Epithelial cell of prostate (primary cell): Measurements from ENCODE around the gene PYHIN1.
"Not testable (repeated sequence)": the region's sequence is repeated elsewhere in the genome, so short reads cannot be mapped to it uniquely, and the experiment has no call there.

Experiments
- DNase-seq: peaks from one replicate; pipeline ENCODE4 v3.0.0-alpha.2; 2011; ENCODE audit warnings: low read depth, low spot score
- H3K27ac ChIP-seq: fragments of 450-650 bp; 2 replicates; pipeline ENCODE4 v1.5.1; 2017; ENCODE audit warnings: mild to moderate bottlenecking

Gene PYHIN1

GRCh38 chr1:158976219-158976618 is 44.9 kb downstream of the PYHIN1 start:
- no peak overlapping the region for H3K27ac ChIP-seq
- no peak for DNase-seq

- DNase-seq = no peak
- H3K27ac ChIP-seq = no peak overlapping the region
These were observed 47.4 kb downstream of the PYHIN1 start for GRCh38 chr1:158978730-158979129.

- DNase-seq = no peak
- no peak overlapping the region for H3K27ac ChIP-seq
These were observed 47.9 kb downstream of the PYHIN1 start for GRCh38 chr1:158979229-158979628.

GRCh38 chr1:158983235-158983634 is 51.9 kb downstream of the PYHIN1 start:
- no peak overlapping the region for H3K27ac ChIP-seq

GRCh38 chr1:158984386-158984785 is 53.0 kb downstream of the PYHIN1 start:
- no peak overlapping the region for H3K27ac ChIP-seq
- DNase-seq = no peak

More at GRCh38 chr1:158983235-158983634, 51.9 kb downstream of the PYHIN1 start:
- DNase-seq = no peak

GRCh38 chr1:158989424-158989823 is 58.1 kb downstream of the PYHIN1 start:
- no peak overlapping the region for H3K27ac ChIP-seq
- no peak for DNase-seq

- DNase-seq = no peak
- no peak overlapping the region for H3K27ac ChIP-seq
These were observed 61.5 kb downstream of the PYHIN1 start for GRCh38 chr1:158992787-158993312.

GRCh38 chr1:158996998-158997397 is 65.6 kb downstream of the PYHIN1 start:
- DNase-seq = no peak
- H3K27ac ChIP-seq = no peak overlapping the region

GRCh38 chr1:158998037-158998780 is 66.9 kb downstream of the PYHIN1 start:
- no peak overlapping the region for H3K27ac ChIP-seq
- no peak for DNase-seq

- H3K27ac ChIP-seq = peak overlapping the region; percentile 74
- DNase-seq = no peak
These were observed 67.4 kb downstream of the PYHIN1 start for GRCh38 chr1:158998781-158999161.

- DNase-seq = no peak
- H3K27ac ChIP-seq = peak overlapping the region; percentile 74
These were observed 68.1 kb downstream of the PYHIN1 start for GRCh38 chr1:158999316-159000069.

GRCh38 chr1:159000070-159000409 is 68.7 kb downstream of the PYHIN1 start:
- peak overlapping the region; percentile 74 for H3K27ac ChIP-seq
- DNase-seq = no peak

GRCh38 chr1:159000625-159001024 is 69.3 kb downstream of the PYHIN1 start:
- peak; percentile 63 for DNase-seq

GRCh38 chr1:159005161-159005560 is 73.8 kb downstream of the PYHIN1 start:
- no peak for DNase-seq
- no peak overlapping the region for H3K27ac ChIP-seq

More at GRCh38 chr1:159000625-159001024, 69.3 kb downstream of the PYHIN1 start:
- H3K27ac ChIP-seq = peak overlapping the region; percentile 74

GRCh38 chr1:159005676-159006075 is 74.3 kb downstream of the PYHIN1 start:
- no peak for DNase-seq
- H3K27ac ChIP-seq = no peak overlapping the region

GRCh38 chr1:159006210-159006807 is 75.0 kb downstream of the PYHIN1 start:
- DNase-seq, H3K27ac ChIP-seq: not testable (repeated sequence)

- no peak for DNase-seq
- no peak overlapping the region for H3K27ac ChIP-seq
These were observed 76.4 kb downstream of the PYHIN1 start for GRCh38 chr1:159007726-159008125.

- peak overlapping the region; percentile 94 for H3K27ac ChIP-seq
- DNase-seq = no peak
These were observed 77.4 kb downstream of the PYHIN1 start for GRCh38 chr1:159008744-159009188.

GRCh38 chr1:159009287-159009686 is 77.9 kb downstream of the PYHIN1 start:
- DNase-seq = no peak
- H3K27ac ChIP-seq = peak overlapping the region; percentile 94

- H3K27ac ChIP-seq = peak within 1 kb of the TSS; percentile 94
- peak; percentile 81 for DNase-seq
These were observed 78.5 kb downstream of the PYHIN1 start, which contains the start of gene IFI16 for GRCh38 chr1:159009704-159010361. TSS of gene IFI16 (plus strand) at chr1:159009907. CDS start at chr1:159014681, 4,774 bp downstream.
